Activated effector memory CD4-positive, alpha-beta T cell treated with anti-CD3 and anti-CD28 coated beads, Interleukin-2, amount 50 U/mL, for 16 hours (primary cell): ENCODE data around the gene SNX32.
"Not testable (repeated sequence)": the region's sequence is repeated elsewhere in the genome, so short reads cannot be mapped to it uniquely, and the experiment has no call there.

Experiments used
- DNase-seq: peaks from one replicate; pipeline ENCODE4 v3.0.0-alpha.2; 2020

Gene SNX32

DNA sequence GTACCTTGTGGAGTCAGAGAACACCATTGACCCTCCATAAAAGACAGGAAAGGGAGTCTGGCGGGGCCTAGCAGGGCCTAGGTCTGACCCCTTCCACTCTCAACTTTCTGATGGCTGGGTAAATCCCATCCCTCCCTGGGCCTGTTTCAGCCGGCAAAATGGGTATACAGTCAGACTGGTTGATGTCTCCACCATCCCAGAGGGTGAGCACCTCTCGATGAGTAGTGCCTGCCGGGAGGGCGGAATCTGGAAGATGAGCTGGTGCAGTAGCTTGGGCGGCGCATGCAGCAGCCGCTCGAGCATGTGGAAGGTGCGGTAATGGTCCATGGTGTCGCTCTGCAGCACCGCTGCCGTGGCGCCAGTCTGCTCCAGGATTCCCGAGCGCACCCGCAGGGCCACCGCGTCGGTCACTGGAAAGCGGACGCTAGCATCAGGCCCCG, 54.0 kb downstream of the SNX32 start:
- no peak for DNase-seq

- DNase-seq, result peak; percentile 98
Measured at GRCh38 chr11:65888163-65888814, 54.5 kb downstream of the SNX32 start, which contains the start of gene FIBP. FIBP (minus strand) TSS chr11:65888471; CDS start chr11:65888418, 53 bp downstream.

DNA sequence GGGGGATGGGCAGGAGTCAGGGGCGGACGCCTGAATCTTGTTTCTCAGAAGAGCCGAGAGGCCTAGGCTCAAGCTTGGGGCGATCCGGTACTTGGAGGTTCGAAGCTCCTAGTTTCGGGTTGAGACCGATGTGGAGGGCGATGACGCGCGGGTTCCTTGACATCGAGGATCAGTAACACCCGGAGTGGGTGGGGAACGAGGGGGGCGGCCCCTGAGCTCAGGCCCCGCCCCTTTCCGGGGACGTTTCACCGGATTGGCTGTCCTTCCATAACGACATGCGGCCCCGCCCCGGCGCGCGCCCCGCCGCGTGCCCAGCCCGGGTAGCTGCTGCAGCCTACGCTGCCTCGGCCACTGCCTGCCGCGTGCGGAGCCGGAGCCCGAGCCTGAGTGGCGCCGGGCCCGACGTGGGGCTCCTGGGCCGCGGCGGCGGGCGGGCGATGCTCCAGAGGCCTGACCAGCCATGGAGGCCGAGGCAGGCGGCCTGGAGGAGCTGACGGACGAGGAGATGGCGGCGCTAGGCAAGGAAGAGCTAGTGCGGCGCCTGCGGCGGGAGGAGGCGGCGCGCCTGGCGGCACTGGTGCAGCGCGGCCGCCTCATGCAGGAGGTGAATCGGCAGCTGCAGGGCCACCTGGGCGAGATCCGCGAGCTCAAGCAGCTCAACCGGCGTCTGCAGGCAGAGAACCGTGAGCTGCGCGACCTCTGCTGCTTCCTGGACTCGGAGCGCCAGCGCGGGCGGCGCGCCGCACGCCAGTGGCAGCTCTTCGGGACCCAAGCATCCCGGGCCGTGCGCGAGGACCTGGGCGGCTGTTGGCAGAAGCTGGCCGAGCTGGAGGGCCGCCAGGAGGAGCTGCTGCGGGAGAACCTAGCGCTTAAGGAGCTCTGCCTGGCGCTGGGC, 56.8 kb downstream of the SNX32 start, which contains the start of gene CCDC85B:
Gene CCDC85B, plus strand, starts transcription at position 350 of the 895 bp plus-strand sequence. Its CDS starts 111 bp downstream, at position 461.
- peak; percentile 99 for DNase-seq

GRCh38 chr11:65891219-65892136, 57.7 kb downstream of the SNX32 start:
- peak; percentile 74 for DNase-seq

GRCh38 chr11:65892137-65892540, 58.4 kb downstream of the SNX32 start:
- not testable (repeated sequence) for DNase-seq

GRCh38 chr11:65892661-65893317, 59.0 kb downstream of the SNX32 start:
- DNase-seq, result no peak

GRCh38 chr11:65894034-65894591, 60.4 kb downstream of the SNX32 start:
- peak; percentile 79 for DNase-seq

GRCh38 chr11:65895482-65895981, 61.8 kb downstream of the SNX32 start:
- DNase-seq, result no peak

DNA sequence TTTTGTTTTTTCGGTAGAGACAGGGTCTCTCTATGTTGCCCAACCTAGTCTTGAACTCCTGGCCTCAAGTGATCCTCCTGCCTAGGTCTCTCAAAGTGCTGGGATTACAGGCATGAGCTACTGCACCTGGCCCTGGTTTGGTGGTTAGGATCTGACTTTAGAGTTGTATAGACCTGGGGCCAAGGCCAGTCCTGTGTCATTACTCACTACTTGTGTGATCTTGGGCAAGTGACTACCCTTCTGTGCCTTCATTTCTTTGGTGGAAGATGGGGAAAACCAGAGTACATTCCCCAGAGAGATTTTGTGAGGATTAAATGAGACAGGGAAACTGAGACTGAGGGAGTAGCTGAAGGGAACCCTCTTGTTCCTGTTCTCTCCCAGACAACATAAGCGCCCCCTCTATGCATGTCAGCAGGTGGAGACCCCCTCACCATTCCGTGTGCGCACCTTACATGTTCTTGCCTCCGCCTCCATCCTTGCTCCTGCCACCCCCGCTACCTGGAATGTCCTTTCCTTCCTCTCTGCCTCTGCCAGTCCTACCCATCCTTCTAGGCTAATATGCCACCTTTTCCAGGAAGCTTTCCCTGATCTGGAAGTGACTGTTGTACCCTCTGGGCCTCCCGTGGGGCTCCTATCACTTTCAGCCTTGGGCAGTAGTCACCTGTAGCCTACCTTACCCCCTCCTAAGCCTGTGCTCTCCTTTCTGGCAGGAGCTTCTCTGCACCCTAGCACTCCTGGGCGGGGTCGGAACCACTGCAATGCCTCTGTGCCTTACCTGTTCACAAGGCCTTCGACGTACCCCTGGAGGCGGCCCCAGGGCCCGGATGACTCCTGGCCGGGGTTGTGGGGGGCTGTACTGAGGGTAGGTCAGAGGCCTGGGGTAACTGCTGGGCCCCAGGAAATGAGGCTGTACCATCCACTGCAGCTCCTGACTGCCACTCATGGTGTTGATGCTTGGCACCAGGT, 62.6 kb downstream of the SNX32 start:
- DNase-seq, result no peak

GRCh38 chr11:65897020-65897471, 63.3 kb downstream of the SNX32 start:
- DNase-seq, result no peak

DNA sequence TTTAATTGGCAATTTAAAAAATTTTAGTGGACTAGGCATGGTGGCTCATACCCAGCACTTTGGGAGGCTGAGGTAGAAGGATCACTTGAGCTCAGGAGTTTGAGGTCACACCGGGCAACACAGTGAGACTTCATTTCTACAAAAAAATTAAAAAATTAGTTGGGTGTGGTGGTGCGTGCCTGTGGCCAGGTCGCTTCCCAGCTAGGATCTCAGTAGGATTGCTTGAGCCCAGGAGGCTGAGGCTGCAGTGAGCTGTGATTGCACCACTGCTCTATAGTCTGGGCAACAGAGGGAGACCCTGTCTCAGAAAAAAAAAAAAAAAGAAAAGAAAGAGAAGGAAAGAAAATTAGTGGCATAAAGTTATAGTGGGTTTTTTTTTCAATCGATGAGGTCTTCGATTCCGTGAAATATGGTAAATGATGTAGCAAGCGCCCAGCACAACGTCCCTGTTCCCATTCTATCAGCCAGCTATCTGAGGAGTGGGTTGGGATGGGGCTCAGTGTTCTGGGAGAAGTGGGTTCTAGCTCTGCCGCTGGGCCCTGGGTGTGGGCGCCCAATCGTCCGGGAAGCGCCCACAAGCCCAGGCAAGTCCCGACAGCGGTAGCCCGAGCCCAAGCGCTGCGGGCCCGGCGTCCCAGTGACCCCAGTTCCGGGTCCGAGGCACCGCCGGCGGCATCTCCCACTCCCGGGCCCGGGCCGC, 65.0 kb downstream of the SNX32 start:
- DNase-seq, result no peak

DNA sequence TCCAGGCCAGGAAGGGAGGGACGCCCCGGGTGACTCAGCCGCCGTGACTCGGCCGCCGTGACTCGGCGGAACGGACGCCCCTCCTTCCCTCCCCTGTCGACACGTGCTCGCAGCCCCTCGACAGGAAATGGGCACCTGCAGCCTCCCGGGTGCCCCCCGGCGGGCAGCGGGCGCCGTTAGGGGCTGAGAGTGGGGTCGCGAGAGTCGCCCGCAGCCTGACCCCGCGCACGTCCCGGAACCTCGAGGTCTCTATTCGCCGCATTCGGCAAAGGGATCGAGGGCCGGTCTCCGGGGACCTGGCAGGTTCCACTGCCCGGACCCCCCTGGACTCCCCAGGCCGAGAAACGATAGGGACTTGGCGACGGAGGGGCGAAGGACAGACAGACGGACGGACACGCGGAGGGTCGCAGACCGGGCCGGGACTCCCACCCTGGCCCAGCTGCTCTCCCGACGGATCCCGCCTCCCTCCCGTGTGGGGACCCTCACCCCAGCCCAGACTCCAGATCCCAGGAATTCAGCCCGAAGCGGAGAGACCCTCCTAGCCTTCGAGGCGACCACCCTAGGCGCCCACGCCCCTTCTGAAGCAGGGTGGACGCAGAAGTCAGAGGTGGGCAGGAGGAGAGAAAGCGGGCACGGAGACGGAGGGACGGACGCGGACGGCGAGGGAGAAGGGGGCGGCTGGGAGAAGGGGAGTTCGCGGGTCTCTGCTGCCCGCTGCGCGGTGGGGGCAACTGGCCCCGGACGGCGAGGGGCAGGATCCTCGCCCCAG, 65.8 kb downstream of the SNX32 start:
- DNase-seq, result peak; percentile 90

- peak; percentile 98 for DNase-seq
Measured at GRCh38 chr11:65900125-65900898, 66.5 kb downstream of the SNX32 start, which contains the start of gene FOSL1. FOSL1 (minus strand) TSS chr11:65900388; CDS start chr11:65900339, 49 bp downstream.

DNA sequence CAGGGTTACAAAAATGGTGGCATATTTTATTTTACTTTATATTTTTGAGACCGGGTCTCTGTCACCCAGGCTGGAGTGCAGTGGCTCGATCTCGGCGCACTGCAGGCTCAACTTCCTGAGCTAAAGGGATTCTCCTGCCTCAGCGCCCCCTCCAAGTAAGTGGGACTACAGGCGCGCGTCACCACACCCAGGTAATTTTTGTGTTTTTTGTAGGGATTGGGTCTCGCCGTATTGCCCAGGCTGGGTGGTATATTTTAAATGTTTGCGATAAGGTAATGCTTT, 67.1 kb downstream of the SNX32 start:
- no peak for DNase-seq

GRCh38 chr11:65903068-65903481, 69.3 kb downstream of the SNX32 start:
- DNase-seq, result no peak
